GM19468 (cell line): ENCODE measurements around the gene PCCA.
"Not testable (repeated sequence)": the region's sequence is repeated elsewhere in the genome, so short reads cannot be mapped to it uniquely, and the experiment has no call there.

ENCODE experiments used
- ATAC-seq: cut with Tn5 transposase; IDR thresholded peaks from one replicate; pipeline ENCODE4 v1.9.1; 2021; ENCODE audit warnings: mild to moderate bottlenecking, moderate library complexity, moderate number of reproducible peaks; ENCODE audit not compliant: unreplicated experiment; ENCODE audit errors: extremely low read depth

PCCA gene

GRCh38 chr13:100223966-100224530 is 135.2 kb downstream of the PCCA start:
- ATAC-seq: not testable (repeated sequence)

GRCh38 chr13:100229603-100230002 is 140.7 kb downstream of the PCCA start:
- no peak for ATAC-seq

GRCh38 chr13:100230769-100231149 is 141.9 kb downstream of the PCCA start:
- no peak for ATAC-seq

GRCh38 chr13:100231176-100231575 is 142.3 kb downstream of the PCCA start:
- ATAC-seq: no peak

GRCh38 chr13:100234006-100234405 is 145.1 kb downstream of the PCCA start:
- ATAC-seq: no peak

- no peak for ATAC-seq
These were observed 145.7 kb downstream of the PCCA start for GRCh38 chr13:100234524-100235136.

- ATAC-seq: no peak
These were observed 146.5 kb downstream of the PCCA start for GRCh38 chr13:100235311-100235901.

- no peak for ATAC-seq
These were observed 151.4 kb downstream of the PCCA start for GRCh38 chr13:100240109-100240779.

GRCh38 chr13:100244431-100244830 is 155.5 kb downstream of the PCCA start:
- ATAC-seq: no peak

GRCh38 chr13:100245104-100245503 is 156.2 kb downstream of the PCCA start:
- no peak for ATAC-seq

- no peak for ATAC-seq
These were observed 159.0 kb downstream of the PCCA start for GRCh38 chr13:100247937-100248336.

- no peak for ATAC-seq
These were observed 165.1 kb downstream of the PCCA start for GRCh38 chr13:100254002-100254401.

- no peak for ATAC-seq
These were observed 173.5 kb downstream of the PCCA start for GRCh38 chr13:100262404-100262803.

GRCh38 chr13:100266026-100266425 is 177.1 kb downstream of the PCCA start:
- no peak for ATAC-seq

- ATAC-seq: no peak
These were observed 180.9 kb downstream of the PCCA start for GRCh38 chr13:100269837-100270236.

GRCh38 chr13:100273138-100273537 is 184.2 kb downstream of the PCCA start:
- no peak for ATAC-seq

GRCh38 chr13:100273552-100273951 is 184.7 kb downstream of the PCCA start:
- ATAC-seq: no peak

- ATAC-seq: no peak
These were observed 186.1 kb downstream of the PCCA start for GRCh38 chr13:100274942-100275506.

- no peak for ATAC-seq
These were observed 186.9 kb downstream of the PCCA start for GRCh38 chr13:100275746-100276145.

- no peak for ATAC-seq
These were observed 191.8 kb downstream of the PCCA start for GRCh38 chr13:100280681-100281080.

GRCh38 chr13:100282306-100282705 is 193.4 kb downstream of the PCCA start:
- not testable (repeated sequence) for ATAC-seq
